Keratinocyte (primary cell): ENCODE data around the gene CACNG5. TPM values are rescaled to one million over a fixed set of nuclear protein-coding genes. Genes with fewer than 3 reads are reported as not detected.

Experiments
- DNase-seq: peaks from one replicate; pipeline ENCODE4 v3.0.0-alpha.2; 2011; ENCODE audit warnings: low read depth, missing footprints, low spot score
- FAIRE-seq: peaks from 2 replicates; lab custom pipeline; 2011; peaks lifted over from hg19 to GRCh38; lab: Jason Lieb, UNC
- H2AFZ ChIP-seq: 2 replicates; pipeline ENCODE4 v1.6.0; 2012; ENCODE audit warnings: low read length, control low read depth, inconsistent platforms; ENCODE audit not compliant: control insufficient read depth
- H3K27ac ChIP-seq: 2 replicates; pipeline ENCODE4 v1.5.1; 2011; ENCODE audit warnings: low read length; ENCODE audit not compliant: control insufficient read depth, insufficient read depth
- H3K27me3 ChIP-seq: 3 replicates; pipeline ENCODE4 v1.6.0; 2011; ENCODE audit warnings: low read length; ENCODE audit not compliant: control insufficient read depth, insufficient read depth; ENCODE audit errors: extremely low read depth
- H3K36me3 ChIP-seq, 2 experiments: 2 replicates in 1 of 2; 3 replicates in 1 of 2; pipeline ENCODE4 v1.5.1; 2011; ENCODE audit warnings: low read length in 2 of 2, mild to moderate bottlenecking in 1 of 2; ENCODE audit not compliant: control insufficient read depth in 2 of 2, insufficient read depth in 2 of 2; ENCODE audit errors: extremely low read depth in 1 of 2
- H3K4me1 ChIP-seq: 3 replicates; pipeline ENCODE4 v1.5.1; 2011; ENCODE audit warnings: low read length; ENCODE audit not compliant: control insufficient read depth, insufficient read depth; ENCODE audit errors: extremely low read depth
- H3K4me2 ChIP-seq: 3 replicates; pipeline ENCODE4 v1.6.0; 2011; ENCODE audit warnings: low read depth, low read length; ENCODE audit not compliant: control insufficient read depth, insufficient read depth; ENCODE audit errors: extremely low read depth
- H3K4me3 ChIP-seq, 3 experiments: fragments of 200-600 bp in 1 of 3; sonication (generic) in 1 of 3; 2 replicates in 2 of 3; 3 replicates in 1 of 3; pipeline ENCODE4 v1.5.1; 2011 to 2016; ENCODE audit warnings: low read length in 3 of 3, mild to moderate bottlenecking in 3 of 3, control low read depth in 2 of 3, inconsistent platforms in 1 of 3, low read depth in 1 of 3, mixed read lengths in 1 of 3, mixed run types in 1 of 3, moderate library complexity in 1 of 3; ENCODE audit not compliant: control insufficient read depth in 2 of 3, insufficient read depth in 2 of 3; ENCODE audit errors: extremely low read depth in 1 of 3
- H3K79me2 ChIP-seq: 2 replicates; pipeline ENCODE4 v1.6.0; 2012; ENCODE audit warnings: low read length; ENCODE audit not compliant: control insufficient read depth, insufficient read depth
- H3K9ac ChIP-seq: 3 replicates; pipeline ENCODE4 v1.6.0; 2011; ENCODE audit warnings: low read length; ENCODE audit not compliant: control insufficient read depth, insufficient read depth; ENCODE audit errors: extremely low read depth
- H3K9me1 ChIP-seq: 3 replicates; pipeline ENCODE4 v1.6.0; 2011; ENCODE audit warnings: low read length; ENCODE audit not compliant: control insufficient read depth, insufficient read depth; ENCODE audit errors: extremely low read depth
- H3K9me3 ChIP-seq: 2 replicates; pipeline ENCODE4 v1.5.1; 2012; ENCODE audit warnings: low read depth, low read length; ENCODE audit not compliant: control insufficient read depth
- H4K20me1 ChIP-seq: 3 replicates; pipeline ENCODE4 v1.6.0; 2011; ENCODE audit warnings: low read length; ENCODE audit not compliant: control insufficient read depth, insufficient read depth; ENCODE audit errors: extremely low read depth
- CTCF ChIP-seq, 3 experiments: IDR thresholded peaks in 1 of 3; conservative IDR thresholded peaks in 1 of 3; optimal IDR thresholded peaks in 1 of 3; 2 replicates in 2 of 3; 3 replicates in 1 of 3; pipeline versions ENCODE3 to v1.5.1; 2011; ENCODE audit warnings: low read length in 3 of 3, mild to moderate bottlenecking in 3 of 3, moderate library complexity in 2 of 3, control low read depth in 1 of 3, inconsistent platforms in 1 of 3; ENCODE audit not compliant: insufficient read depth in 2 of 3; ENCODE audit errors: extremely low read depth in 1 of 3
- EZH2 ChIP-seq: IDR thresholded peaks from one replicate; pipeline ENCODE4 v1.6.1; 2012; ENCODE audit warnings: inconsistent platforms, mild to moderate bottlenecking, low read length, moderate library complexity
- dilution Hi-C: fragments of 300-500 bp; cut with MboI; formaldehyde crosslinking; loops from one replicate; pipeline ENCODE4 v1.7.0; 2020; ENCODE audit warnings: low sequenced_read_pairs; ENCODE audit not compliant: extremely low pct_ligation_motif_present
- polyA plus RNA-seq, 5 experiments: library from polyadenylated mRNA; depleted of rRNA in 3 of 5; stranded (reverse) in 3 of 5; stranded (forward) in 1 of 5; unstranded in 1 of 5; fragments of >200 nt; gene quantifications; 1 replicate in 1 of 5; 2 replicates in 3 of 5; 3 replicates in 1 of 5; pipeline versions ENCODE4 v1.2.1 to v1.2.3, GENCODE V29; 2011 to 2012; ENCODE audit warnings: missing spikeins in 2 of 5, low read depth in 1 of 5, low replicate concordance in 1 of 5

The CACNG5 gene
- polyA plus RNA-seq, 1 donor (not counting 4 experiments of a cell fraction or from before 2014, with no cell fraction given), result not detected

DNA sequence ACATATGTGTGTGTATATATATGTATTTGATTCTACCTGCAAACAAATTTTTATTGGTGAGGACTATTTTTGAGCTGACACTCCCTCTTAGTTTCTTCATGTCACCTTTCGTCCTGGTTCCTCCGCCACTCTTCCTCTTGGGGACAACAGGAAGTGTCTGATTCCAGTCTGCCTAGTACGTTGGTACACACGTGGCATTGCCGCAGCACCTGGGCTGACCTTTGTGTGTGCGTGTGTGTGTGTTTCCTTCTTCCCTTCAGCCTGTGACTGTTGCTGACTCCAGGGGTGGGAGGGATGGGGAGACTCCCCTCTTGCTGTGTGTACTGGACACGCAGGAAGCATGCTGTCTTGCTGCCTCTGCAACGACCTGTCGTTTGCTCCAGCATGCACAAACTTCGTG, 29.4 kb upstream of the CACNG5 start:
- H3K4me2 ChIP-seq, result no peak overlapping the region

GRCh38 chr17:66807182-66807581, 27.7 kb upstream of the CACNG5 start:
- no peaks in the 10 kb centered on the region for H3K9me1 ChIP-seq
- no peak for TF ChIP-seq CTCF (optimal IDR thresholded peaks at IDR 0.05 in 1 of 3, IDR thresholded peaks at IDR 0.05 in 1 of 3, conservative IDR thresholded peaks at IDR 0.05 in 1 of 3; ENCODE audit: extremely low read depth in 1 of 3, insufficient read depth in 2 of 3, low read length in 3 of 3)
- TF ChIP-seq EZH2, result no peak
- no peak overlapping the region for H3K9ac ChIP-seq
- no peaks in the 10 kb centered on the region for H4K20me1 ChIP-seq
- DNase-seq, result no peak
- no peaks in the 10 kb centered on the region for H3K9me3 ChIP-seq
- no peaks in the 10 kb centered on the region for H3K79me2 ChIP-seq
- H3K27ac ChIP-seq, result no peak overlapping the region
- no peak for FAIRE-seq
- no peak overlapping the region for H2AFZ ChIP-seq
- no peak overlapping the region for H3K4me3 ChIP-seq
- H3K27me3 ChIP-seq, result no peaks in the 10 kb centered on the region
- no peaks in the 10 kb centered on the region for H3K4me1 ChIP-seq
- H3K36me3 ChIP-seq, result no peaks in the 10 kb centered on the region
- dilution Hi-C loops, result no loop called here
- H3K4me2 ChIP-seq, result no peak overlapping the region

More for the DNA sequence above, 29.4 kb upstream of the CACNG5 start:
- no peak overlapping the region for H2AFZ ChIP-seq
- TF ChIP-seq CTCF (optimal IDR thresholded peaks at IDR 0.05 in 1 of 3, IDR thresholded peaks at IDR 0.05 in 1 of 3, conservative IDR thresholded peaks at IDR 0.05 in 1 of 3; ENCODE audit: extremely low read depth in 1 of 3, insufficient read depth in 2 of 3, low read length in 3 of 3), result no peak
- H3K9me1 ChIP-seq, result no peaks in the 10 kb centered on the region
- DNase-seq, result no peak
- H3K9ac ChIP-seq, result no peak overlapping the region
- no peak for FAIRE-seq
- H4K20me1 ChIP-seq, result no peaks in the 10 kb centered on the region
- no peak overlapping the region for H3K4me3 ChIP-seq
- H3K4me1 ChIP-seq, result no peaks in the 10 kb centered on the region
- no peaks in the 10 kb centered on the region for H3K27me3 ChIP-seq
- dilution Hi-C loops, result no loop called here
- H3K36me3 ChIP-seq, result no peaks in the 10 kb centered on the region
- H3K79me2 ChIP-seq, result no peaks in the 10 kb centered on the region
- H3K27ac ChIP-seq, result no peak overlapping the region
- H3K9me3 ChIP-seq, result no peaks in the 10 kb centered on the region
